DND-41 (cell line): Measurements from ENCODE around the gene ISG15.

Experiments
- ATAC-seq: fragments of 200-7000 bp; cut with Tn5 transposase; 3 replicates; pipeline ENCODE4 v1.9.1; 2021; ENCODE audit warnings: low read depth; ENCODE audit not compliant: insufficient read depth
- DNase-seq: peaks from one replicate; pipeline ENCODE4 v3.0.0-alpha.2; 2020
- H2AFZ ChIP-seq: 2 replicates; pipeline ENCODE4 v1.6.0; 2012; ENCODE audit warnings: low read depth, low read length
- H3K27ac ChIP-seq: 2 replicates; pipeline ENCODE4 v1.5.1; 2012; ENCODE audit warnings: low read length, inconsistent platforms
- H3K27me3 ChIP-seq: fragments of 200-600 bp; sonication (generic); 2 replicates; pipeline ENCODE4 v1.6.0; 2012; ENCODE audit warnings: low read length, mild to moderate bottlenecking, inconsistent platforms; ENCODE audit not compliant: insufficient read depth, poor library complexity
- H3K36me3 ChIP-seq: 2 replicates; pipeline ENCODE4 v1.5.1; 2012; ENCODE audit warnings: low read length, inconsistent platforms; ENCODE audit not compliant: insufficient read depth
- H3K4me1 ChIP-seq: 2 replicates; pipeline ENCODE4 v1.5.1; 2012; ENCODE audit warnings: mild to moderate bottlenecking, low read length; ENCODE audit not compliant: insufficient read depth
- H3K4me2 ChIP-seq: 2 replicates; pipeline ENCODE4 v1.6.0; 2012; ENCODE audit warnings: mild to moderate bottlenecking, moderate library complexity, low read length, inconsistent platforms; ENCODE audit not compliant: insufficient read depth
- H3K4me3 ChIP-seq, 2 experiments: fragments of 200-600 bp in 1 of 2; shearing (Covaris generic) in 1 of 2; 2 replicates each; pipeline ENCODE4 v1.5.1; 2012 to 2016; ENCODE audit warnings: inconsistent platforms in 2 of 2, low read length in 2 of 2, mild to moderate bottlenecking in 2 of 2, low read depth in 1 of 2, moderate library complexity in 1 of 2
- H3K79me2 ChIP-seq: 2 replicates; pipeline ENCODE4 v1.6.0; 2012; ENCODE audit warnings: low read length, inconsistent platforms; ENCODE audit not compliant: insufficient read depth
- H3K9ac ChIP-seq: 2 replicates; pipeline ENCODE4 v1.6.0; 2012; ENCODE audit warnings: low read depth, mild to moderate bottlenecking, inconsistent platforms, low read length, moderate library complexity
- H3K9me3 ChIP-seq: 2 replicates; pipeline ENCODE4 v1.5.1; 2012; ENCODE audit warnings: low read length, moderate library complexity, mild to moderate bottlenecking, inconsistent platforms; ENCODE audit not compliant: insufficient read depth, severe bottlenecking
- H4K20me1 ChIP-seq: 2 replicates; pipeline ENCODE4 v1.6.0; 2012; ENCODE audit warnings: low read length; ENCODE audit not compliant: insufficient read depth
- EZH2 ChIP-seq: IDR thresholded peaks from 3 replicates; pipeline ENCODE4 v1.6.1; 2012; ENCODE audit warnings: borderline replicate concordance, low read depth, mild to moderate bottlenecking, moderate library complexity, low read length, inconsistent platforms; ENCODE audit not compliant: severe bottlenecking
- TF ChIP-seq, protein P1 (sequence below): IDR thresholded peaks from 2 replicates; pipeline ENCODE4 v1.5.1; 2012; ENCODE audit warnings: borderline replicate concordance, low read length, moderate library complexity, mild to moderate bottlenecking; ENCODE audit not compliant: poor library complexity, severe bottlenecking; ENCODE audit errors: extremely low read depth

The ISG15 gene

DNA sequence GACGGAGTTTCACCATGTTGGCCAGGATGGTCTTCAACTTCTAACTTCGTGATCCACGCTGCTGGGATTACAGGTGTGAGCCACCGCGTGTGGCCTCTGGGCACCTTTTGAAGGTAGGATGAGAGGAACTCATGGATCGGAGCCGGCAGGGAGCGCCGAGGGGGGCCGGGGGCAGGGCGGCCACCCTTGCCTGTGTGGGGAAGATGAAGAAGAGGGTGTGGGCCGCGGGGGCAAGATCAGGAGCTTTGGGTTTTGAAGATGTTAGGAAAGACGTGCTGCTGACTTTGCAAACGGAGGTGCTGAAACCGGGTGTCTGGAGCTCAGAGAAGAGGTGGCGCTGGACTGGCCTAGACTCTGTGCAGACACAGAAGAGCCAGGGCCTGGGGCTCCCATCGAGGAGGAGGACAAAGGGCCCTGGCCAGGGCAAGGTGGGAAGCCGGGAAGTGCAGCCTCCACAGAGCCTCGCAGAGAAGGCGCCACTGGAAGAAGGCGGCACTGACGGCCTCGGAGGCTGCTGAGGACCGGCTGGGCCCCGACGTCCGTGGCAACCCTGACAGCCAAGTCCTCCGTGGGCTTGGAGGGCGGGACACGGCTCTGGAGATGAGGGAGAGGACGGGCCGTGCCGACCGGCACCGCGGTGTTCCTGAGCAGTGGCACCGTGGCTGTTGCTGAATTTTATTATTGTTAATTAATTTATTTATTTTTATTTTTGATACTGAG, 47.1 kb downstream of the ISG15 start:
- H3K4me1 ChIP-seq = peaks cover 17% of the 10 kb centered on the region
- no peak overlapping the region for H3K27ac ChIP-seq
- no peak overlapping the region for H2AFZ ChIP-seq
- TF ChIP-seq, protein P1, sequence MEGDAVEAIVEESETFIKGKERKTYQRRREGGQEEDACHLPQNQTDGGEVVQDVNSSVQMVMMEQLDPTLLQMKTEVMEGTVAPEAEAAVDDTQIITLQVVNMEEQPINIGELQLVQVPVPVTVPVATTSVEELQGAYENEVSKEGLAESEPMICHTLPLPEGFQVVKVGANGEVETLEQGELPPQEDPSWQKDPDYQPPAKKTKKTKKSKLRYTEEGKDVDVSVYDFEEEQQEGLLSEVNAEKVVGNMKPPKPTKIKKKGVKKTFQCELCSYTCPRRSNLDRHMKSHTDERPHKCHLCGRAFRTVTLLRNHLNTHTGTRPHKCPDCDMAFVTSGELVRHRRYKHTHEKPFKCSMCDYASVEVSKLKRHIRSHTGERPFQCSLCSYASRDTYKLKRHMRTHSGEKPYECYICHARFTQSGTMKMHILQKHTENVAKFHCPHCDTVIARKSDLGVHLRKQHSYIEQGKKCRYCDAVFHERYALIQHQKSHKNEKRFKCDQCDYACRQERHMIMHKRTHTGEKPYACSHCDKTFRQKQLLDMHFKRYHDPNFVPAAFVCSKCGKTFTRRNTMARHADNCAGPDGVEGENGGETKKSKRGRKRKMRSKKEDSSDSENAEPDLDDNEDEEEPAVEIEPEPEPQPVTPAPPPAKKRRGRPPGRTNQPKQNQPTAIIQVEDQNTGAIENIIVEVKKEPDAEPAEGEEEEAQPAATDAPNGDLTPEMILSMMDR = no peak
- no peak for TF ChIP-seq EZH2
- no peaks in the 10 kb centered on the region for H3K79me2 ChIP-seq
- H4K20me1 ChIP-seq = peaks cover 26% of the 10 kb centered on the region
- H3K36me3 ChIP-seq = no peaks in the 10 kb centered on the region
- no peak overlapping the region for H3K9ac ChIP-seq
- peak overlapping the region; percentile 61; the same call in 1 of the 2 replicates for H3K4me2 ChIP-seq
- ATAC-seq = no peak
- no peak overlapping the region for H3K4me3 ChIP-seq
- H3K27me3 ChIP-seq = peaks cover 33% of the 10 kb centered on the region
- DNase-seq = no peak
- no peaks in the 10 kb centered on the region for H3K9me3 ChIP-seq

DNA sequence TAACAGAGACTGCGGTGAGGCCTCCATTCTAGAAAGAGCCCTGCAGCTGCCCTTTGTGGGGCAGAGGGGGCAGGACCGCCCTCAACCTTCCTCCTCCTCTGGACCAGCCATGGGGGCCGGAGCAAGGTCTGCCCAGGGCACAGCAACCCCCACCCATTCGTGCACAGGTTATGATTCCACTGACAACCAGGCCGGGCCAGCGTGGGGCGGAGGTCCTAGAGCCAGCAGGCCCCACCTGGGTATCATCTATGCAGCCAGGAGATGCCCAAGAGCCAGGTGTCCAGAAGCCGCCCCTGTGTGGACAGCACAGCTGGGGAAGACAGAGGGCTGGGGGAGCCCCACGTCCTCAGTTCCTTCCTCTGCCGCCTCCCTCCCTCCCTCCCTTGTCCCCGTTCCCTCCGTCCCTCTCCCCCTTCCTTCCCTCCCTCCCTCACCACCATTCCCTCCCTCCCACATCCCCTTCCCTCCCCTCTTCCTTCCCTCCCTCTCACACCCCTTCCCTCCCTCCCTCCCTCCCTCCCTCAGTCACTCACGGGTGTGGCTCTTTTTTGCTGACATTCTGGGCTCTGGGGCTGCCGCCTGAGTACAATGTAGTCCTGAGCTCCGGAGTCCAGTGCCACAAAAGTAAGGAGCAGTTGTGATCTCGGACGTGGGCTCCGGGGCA, 48.5 kb downstream of the ISG15 start:
- no peak overlapping the region for H3K4me2 ChIP-seq
- no peak overlapping the region for H3K4me3 ChIP-seq
- H3K79me2 ChIP-seq = no peaks in the 10 kb centered on the region

DNA sequence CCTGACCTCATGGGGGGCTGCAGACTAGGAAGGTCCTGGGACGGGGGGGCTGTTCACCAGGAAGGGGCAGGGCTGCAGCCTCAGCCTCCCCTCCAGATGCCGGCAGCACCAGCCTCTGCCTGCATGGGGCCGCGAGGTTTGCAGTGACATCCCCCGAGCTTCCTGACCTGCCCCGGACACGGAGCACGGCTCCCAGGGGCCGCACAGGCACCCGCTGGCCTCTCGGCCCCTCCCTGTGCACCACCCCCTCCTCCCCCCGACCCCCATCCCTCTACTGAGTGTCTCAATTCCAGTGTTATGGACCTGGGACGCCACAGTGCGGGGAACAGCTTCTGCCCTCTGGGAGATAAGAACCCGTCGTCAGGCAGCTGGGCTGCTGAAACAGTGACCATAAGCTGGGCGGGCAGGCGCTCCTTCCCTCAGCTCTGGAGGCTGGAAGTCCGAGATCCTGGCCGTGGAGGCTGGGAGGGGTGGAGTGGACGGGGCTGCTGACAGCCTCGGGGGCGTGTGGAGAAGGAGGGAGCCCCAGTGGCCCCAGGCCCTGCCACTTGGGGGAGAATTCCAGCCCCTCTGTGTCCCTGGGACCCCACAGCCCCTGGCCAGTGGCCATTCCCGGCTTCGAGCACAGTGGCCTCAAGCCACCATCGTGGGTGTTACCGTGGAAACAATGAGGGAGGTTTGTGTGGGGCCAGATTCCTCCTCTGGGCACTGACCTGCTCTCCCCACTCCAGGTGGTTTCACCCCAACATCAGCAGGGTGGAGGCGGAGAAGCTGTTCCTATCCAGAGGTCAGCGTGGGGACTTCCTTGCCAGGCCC, 49.3 kb downstream of the ISG15 start:
- peaks cover 17% of the 10 kb centered on the region for H3K4me1 ChIP-seq
- no peak overlapping the region for H3K27ac ChIP-seq
- no peak for ATAC-seq
- peaks cover 33% of the 10 kb centered on the region for H3K27me3 ChIP-seq
- no peak overlapping the region for H3K4me2 ChIP-seq
- DNase-seq = no peak
- H3K4me3 ChIP-seq = no peak overlapping the region
- TF ChIP-seq EZH2 = peak; percentile 21
- TF ChIP-seq, protein P1 = no peak
- no peaks in the 10 kb centered on the region for H3K79me2 ChIP-seq
- H3K9ac ChIP-seq = no peak overlapping the region
- no peak overlapping the region for H2AFZ ChIP-seq
- H3K9me3 ChIP-seq = no peaks in the 10 kb centered on the region
- peaks cover 33% of the 10 kb centered on the region for H4K20me1 ChIP-seq
- H3K36me3 ChIP-seq = no peaks in the 10 kb centered on the region

More for the DNA sequence above, 48.5 kb downstream of the ISG15 start:
- no peak overlapping the region for H3K27ac ChIP-seq
- H2AFZ ChIP-seq = no peak overlapping the region
- no peaks in the 10 kb centered on the region for H3K9me3 ChIP-seq
- DNase-seq (no peak), ATAC-seq (no peak)
- H3K9ac ChIP-seq = no peak overlapping the region
- H4K20me1 ChIP-seq = peaks cover 32% of the 10 kb centered on the region
- TF ChIP-seq EZH2 = no peak
- TF ChIP-seq, protein P1 = no peak
- peaks cover 17% of the 10 kb centered on the region for H3K4me1 ChIP-seq
- H3K27me3 ChIP-seq = peaks cover 33% of the 10 kb centered on the region
- H3K36me3 ChIP-seq = no peaks in the 10 kb centered on the region
